Colonic mucosa (tissue), 4 donors: ENCODE measurements around the gene SPPL3. TPM values are rescaled to one million over a fixed set of nuclear protein-coding genes. Genes with fewer than 3 reads are reported as not detected.

Experiments used
- DNase-seq: peaks from one replicate; pipeline ENCODE4 v3.0.0-alpha.2; 2020
- H3K27ac ChIP-seq: fragments of 200-600 bp; one replicate; pipeline ENCODE4 v1.8.0; 2021
- H3K27me3 ChIP-seq: fragments of 200-600 bp; one replicate; pipeline ENCODE4 v1.8.0; 2021
- H3K36me3 ChIP-seq: fragments of 200-600 bp; one replicate; pipeline ENCODE4 v1.8.0; 2021
- H3K4me1 ChIP-seq: fragments of 200-600 bp; one replicate; pipeline ENCODE4 v1.8.0; 2021; ENCODE audit warnings: mild to moderate bottlenecking
- H3K4me3 ChIP-seq: fragments of 200-600 bp; one replicate; pipeline ENCODE4 v1.8.0; 2021
- H3K9ac ChIP-seq, 2 donors: one replicate each; pipeline ENCODE4 v1.7.0; 2013; ENCODE audit warnings: control low read depth in 2 of 2, low read depth in 2 of 2, low read length in 2 of 2
- H3K9me3 ChIP-seq: fragments of 200-600 bp; one replicate; pipeline ENCODE4 v1.8.0; 2021
- CTCF ChIP-seq: fragments of 200-600 bp; IDR thresholded peaks from one replicate; pipeline ENCODE4 v1.8.0; 2022; ENCODE audit warnings: antibody characterized with exemption, mild to moderate bottlenecking
- intact Hi-C: fragments of 100-400 bp; cut with DNase I; formaldehyde crosslinking; loops from one replicate; pipeline ENCODE4 v1.14.1; 2022
- total RNA-seq, 2 donors: library from RNA; stranded (reverse); fragmentation: NEBNext Ultra II Directional in 1 of 2; extraction: Animal tissue kit (Norgen Biotek cat#: 25700) in 1 of 2; gene quantifications; one replicate each; pipeline ENCODE4 v1.2.1, GENCODE V29; 2021
- donor health status: healthy.
- donor health status: DM: no; HTN: no; CAD: no.
- donor health status: DM: no; HTN: no; CAD: no.

The SPPL3 gene
- total RNA-seq, 2 donors from 2014 or later: 44.7 to 55.2 TPM

- Histone ChIP-seq H3K4me3 (no peak overlapping the region), H3K9ac (no peak overlapping the region), H3K36me3 (no peaks in the 10 kb centered on the region), H3K27me3 (no peaks in the 10 kb centered on the region), H3K9me3 (no peaks in the 10 kb centered on the region), H3K27ac (no peak overlapping the region), H3K4me1 (no peaks in the 10 kb centered on the region)
- no peak for DNase-seq
- no peak for TF ChIP-seq CTCF
- intact Hi-C loops: no loop called here
Observed at GRCh38 chr12:120822832-120823503, 81.2 kb downstream of the SPPL3 start.

GRCh38 chr12:120821878-120822277 lies 82.3 kb downstream of the SPPL3 start:
- intact Hi-C loops: no loop called here
- Histone ChIP-seq H3K36me3 (no peaks in the 10 kb centered on the region), H3K4me1 (no peaks in the 10 kb centered on the region), H3K9ac (no peak overlapping the region), H3K27ac (no peak overlapping the region), H3K27me3 (no peaks in the 10 kb centered on the region), H3K9me3 (no peaks in the 10 kb centered on the region), H3K4me3 (no peak overlapping the region)
- DNase-seq: no peak
- TF ChIP-seq CTCF: no peak

- Histone ChIP-seq H3K9me3 (no peaks in the 10 kb centered on the region), H3K4me3 (no peak overlapping the region), H3K36me3 (no peaks in the 10 kb centered on the region), H3K4me1 (no peaks in the 10 kb centered on the region), H3K9ac (no peak overlapping the region), H3K27ac (no peak overlapping the region), H3K27me3 (no peaks in the 10 kb centered on the region)
- intact Hi-C loops: no loop called here
- DNase-seq: no peak
- TF ChIP-seq CTCF: no peak
Observed at GRCh38 chr12:120820884-120821510, 83.2 kb downstream of the SPPL3 start.

GRCh38 chr12:120818416-120818815 lies 85.7 kb downstream of the SPPL3 start:
- Histone ChIP-seq H3K9me3 (no peaks in the 10 kb centered on the region), H3K9ac (no peak overlapping the region), H3K36me3 (no peaks in the 10 kb centered on the region), H3K27me3 (no peaks in the 10 kb centered on the region), H3K4me3 (no peak overlapping the region), H3K4me1 (no peaks in the 10 kb centered on the region), H3K27ac (no peak overlapping the region)
- no peak for DNase-seq
- TF ChIP-seq CTCF: no peak
- intact Hi-C loops: no loop called here

- no peak overlapping the region for H3K27ac ChIP-seq
- DNase-seq: no peak
- no peaks in the 10 kb centered on the region for H3K27me3 ChIP-seq
- no peaks in the 10 kb centered on the region for H3K36me3 ChIP-seq
- no peak for TF ChIP-seq CTCF
- no peaks in the 10 kb centered on the region for H3K9me3 ChIP-seq
- no peaks in the 10 kb centered on the region for H3K4me1 ChIP-seq
- H3K9ac ChIP-seq: no peak overlapping the region
- H3K4me3 ChIP-seq: no peak overlapping the region
- intact Hi-C loops: no loop called here
Observed at GRCh38 chr12:120817559-120818330, 86.4 kb downstream of the SPPL3 start.
